CD4-positive, alpha-beta T cell (primary cell): ENCODE data around the gene PAPSS1. TPM values are rescaled to one million over a fixed set of nuclear protein-coding genes. Genes with fewer than 3 reads are reported as not detected.

Experiments
- ATAC-seq: fragments of 200-7000 bp; cut with Tn5 transposase; one replicate; pipeline ENCODE4 v1.10.0; 2022; ENCODE audit warnings: mild to moderate bottlenecking; ENCODE audit not compliant: poor library complexity
- CTCF ChIA-PET: fragments of 350-600 bp; sonication (Branson Sonifier 250); formaldehyde crosslinking; loops from one replicate; lab custom pipeline; 2021; ENCODE audit warnings: antibody characterized with exemption, inconsistent platforms; lab: Charles Lee
- POLR2A ChIA-PET: fragments of 350-600 bp; sonication (Branson Sonifier 250); formaldehyde crosslinking; loops from one replicate; lab custom pipeline; 2021; ENCODE audit warnings: antibody characterized with exemption, inconsistent platforms; lab: Charles Lee
- DNase-seq, 14 experiments: peaks; one replicate each; pipeline ENCODE4 v3.0.0-alpha.2; 2013 to 2020; ENCODE audit warnings: mixed read lengths in 2 of 14
- H3K27ac ChIP-seq, 2 donors: one replicate each; pipeline versions ENCODE4 v1.5.1 to v1.7.0; 2013; ENCODE audit warnings: low read length in 2 of 2, low read depth in 1 of 2, mild to moderate bottlenecking in 1 of 2
- H3K27me3 ChIP-seq, 2 experiments: 1 replicate in 1 of 2; 2 replicates in 1 of 2; pipeline versions ENCODE4 v1.6.1 to v1.7.0; 2013; ENCODE audit warnings: low read length in 2 of 2, control low read depth in 1 of 2, mild to moderate bottlenecking in 1 of 2, moderate library complexity in 1 of 2; ENCODE audit not compliant: insufficient read depth in 2 of 2, control insufficient read depth in 1 of 2
- H3K36me3 ChIP-seq: one replicate; pipeline ENCODE4 v1.6.1; 2013; ENCODE audit warnings: low read length, control low read depth; ENCODE audit not compliant: insufficient read depth
- H3K4me1 ChIP-seq: one replicate; pipeline ENCODE4 v1.6.1; 2013; ENCODE audit warnings: low read length, control low read depth; ENCODE audit not compliant: insufficient read depth
- H3K4me3 ChIP-seq: one replicate; pipeline ENCODE4 v1.5.1; 2013; ENCODE audit warnings: mild to moderate bottlenecking, low read length, moderate library complexity
- H3K9me3 ChIP-seq, 2 experiments: 1 replicate in 1 of 2; 2 replicates in 1 of 2; pipeline versions ENCODE4 v1.6.1 to v1.7.0; 2013; ENCODE audit warnings: low read length in 2 of 2, mild to moderate bottlenecking in 2 of 2, control low read depth in 1 of 2, moderate library complexity in 1 of 2; ENCODE audit not compliant: control insufficient read depth in 1 of 2, insufficient read depth in 1 of 2
- H3K27ac Mint-ChIP-seq: one replicate; pipeline ENCODE4 v1.8.0; 2020; ENCODE audit warnings: mixed read lengths
- H3K27me3 Mint-ChIP-seq: one replicate; pipeline ENCODE4 v1.8.0; 2021; ENCODE audit warnings: mixed read lengths
- H3K36me3 Mint-ChIP-seq: one replicate; pipeline ENCODE4 v1.8.0; 2021; ENCODE audit warnings: low read depth, mixed read lengths
- H3K4me1 Mint-ChIP-seq: one replicate; pipeline ENCODE4 v1.8.0; 2021; ENCODE audit warnings: low read depth, mixed read lengths
- H3K4me3 Mint-ChIP-seq: one replicate; pipeline ENCODE4 v1.8.0; 2020; ENCODE audit warnings: mild to moderate bottlenecking, mixed read lengths
- H3K9me3 Mint-ChIP-seq: one replicate; pipeline ENCODE4 v1.8.0; 2020; ENCODE audit warnings: mixed read lengths
- intact Hi-C, 2 experiments: fragments of 100-400 bp; cut with DNase I in 1 of 2; cut with micrococcal nuclease in 1 of 2; formaldehyde crosslinking; loops; one replicate each; pipeline versions ENCODE4 v1.15.1 to v1.9.0; 2023 to 2025; cut with DNase I, micrococcal nuclease
- total RNA-seq, 174 experiments: library from RNA in 2 of 174; stranded (reverse) in 2 of 174; gene quantifications; one replicate each; pipeline ENCODE4 v1.2.3 and lab custom pipeline; 2021 to 2026
- TF ChIP-seq, protein P1 (sequence below): fragments of 200-600 bp; IDR thresholded peaks from one replicate; pipeline ENCODE4 v1.8.0; 2022; ENCODE audit warnings: antibody characterized with exemption, mild to moderate bottlenecking

Gene PAPSS1
- total RNA-seq, 2 experiments from 2014 or later: 5.6 to 6.6 TPM

DNA sequence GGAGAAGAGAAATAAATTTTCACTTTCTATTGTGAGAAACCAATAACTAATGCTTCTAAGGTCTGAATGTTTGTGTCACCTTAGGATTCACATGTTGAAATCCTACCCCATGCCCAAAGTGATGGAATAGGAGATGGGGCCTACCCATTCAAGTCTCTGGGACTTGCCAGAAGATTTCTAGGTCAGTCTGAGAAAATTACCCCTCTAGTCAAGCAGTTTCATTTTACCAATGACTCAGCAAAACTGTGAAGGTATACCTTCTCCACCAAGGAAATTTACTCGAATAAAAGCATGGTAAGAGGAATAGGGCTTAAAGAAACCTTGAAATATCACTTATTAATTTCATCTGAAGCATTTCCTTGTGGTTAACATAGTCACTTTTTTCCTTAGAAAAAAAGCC lies 23.5 kb upstream of the PAPSS1 start:
- intact Hi-C loops: no loop called here
- H3K4me1 Mint-ChIP-seq: no peaks in the 10 kb centered on the region
- H3K27ac ChIP-seq: no peak overlapping the region
- ChIA-PET CTCF (no interaction called here), POLR2A (no interaction called here)
- peaks cover 0 to 8% of the 10 kb centered on the region in 2 experiments for H3K27me3 ChIP-seq
- H3K36me3 ChIP-seq: no peaks in the 10 kb centered on the region
- DNase-seq: no peak
- no peak overlapping the region for H3K27ac Mint-ChIP-seq
- no peak for ATAC-seq
- no peaks in the 10 kb centered on the region for H3K9me3 ChIP-seq
- H3K4me1 ChIP-seq: no peaks in the 10 kb centered on the region
- peaks cover 20% of the 10 kb centered on the region for H3K27me3 Mint-ChIP-seq
- H3K9me3 Mint-ChIP-seq: no peaks in the 10 kb centered on the region
- no peak overlapping the region for H3K4me3 Mint-ChIP-seq
- H3K4me3 ChIP-seq: no peak overlapping the region
- H3K36me3 Mint-ChIP-seq: no peaks in the 10 kb centered on the region
- TF ChIP-seq, protein P1, sequence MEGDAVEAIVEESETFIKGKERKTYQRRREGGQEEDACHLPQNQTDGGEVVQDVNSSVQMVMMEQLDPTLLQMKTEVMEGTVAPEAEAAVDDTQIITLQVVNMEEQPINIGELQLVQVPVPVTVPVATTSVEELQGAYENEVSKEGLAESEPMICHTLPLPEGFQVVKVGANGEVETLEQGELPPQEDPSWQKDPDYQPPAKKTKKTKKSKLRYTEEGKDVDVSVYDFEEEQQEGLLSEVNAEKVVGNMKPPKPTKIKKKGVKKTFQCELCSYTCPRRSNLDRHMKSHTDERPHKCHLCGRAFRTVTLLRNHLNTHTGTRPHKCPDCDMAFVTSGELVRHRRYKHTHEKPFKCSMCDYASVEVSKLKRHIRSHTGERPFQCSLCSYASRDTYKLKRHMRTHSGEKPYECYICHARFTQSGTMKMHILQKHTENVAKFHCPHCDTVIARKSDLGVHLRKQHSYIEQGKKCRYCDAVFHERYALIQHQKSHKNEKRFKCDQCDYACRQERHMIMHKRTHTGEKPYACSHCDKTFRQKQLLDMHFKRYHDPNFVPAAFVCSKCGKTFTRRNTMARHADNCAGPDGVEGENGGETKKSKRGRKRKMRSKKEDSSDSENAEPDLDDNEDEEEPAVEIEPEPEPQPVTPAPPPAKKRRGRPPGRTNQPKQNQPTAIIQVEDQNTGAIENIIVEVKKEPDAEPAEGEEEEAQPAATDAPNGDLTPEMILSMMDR: no peak

DNA sequence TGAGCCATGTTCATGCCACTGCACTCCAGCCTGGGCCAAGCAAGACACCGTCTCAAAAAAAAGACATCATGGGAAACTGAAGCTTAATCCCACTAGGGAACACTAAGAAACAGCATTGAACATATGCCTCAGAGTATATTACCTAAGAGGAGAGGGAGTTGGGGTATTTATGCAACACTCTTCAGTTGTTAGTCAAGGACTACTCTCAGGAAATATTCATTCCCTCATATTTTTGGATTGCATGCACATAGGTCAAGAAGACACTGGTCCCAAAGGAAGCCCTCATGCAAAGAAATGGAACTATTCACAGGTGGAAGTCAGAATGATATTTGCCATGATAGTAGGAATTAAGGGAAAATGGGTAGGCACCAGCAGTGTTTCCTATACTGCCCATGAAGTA lies 22.8 kb upstream of the PAPSS1 start:
- Histone ChIP-seq H3K4me1 (no peaks in the 10 kb centered on the region), H3K9me3 (no peaks in the 10 kb centered on the region), H3K27ac (no peak overlapping the region), H3K4me3 (no peak overlapping the region), H3K27me3 (peaks cover 0 to 8% of the 10 kb centered on the region in 2 experiments), H3K36me3 (no peaks in the 10 kb centered on the region)
- ChIA-PET POLR2A (no interaction called here), CTCF (no interaction called here)
- ATAC-seq (no peak), DNase-seq (no peak)
- no peaks in the 10 kb centered on the region for H3K4me1 Mint-ChIP-seq
- H3K9me3 Mint-ChIP-seq: no peaks in the 10 kb centered on the region
- no peak overlapping the region for H3K4me3 Mint-ChIP-seq
- no peak overlapping the region for H3K27ac Mint-ChIP-seq
- H3K27me3 Mint-ChIP-seq: peaks cover 15% of the 10 kb centered on the region
- intact Hi-C loops: no loop called here
- TF ChIP-seq, protein P1: no peak
- no peaks in the 10 kb centered on the region for H3K36me3 Mint-ChIP-seq

DNA sequence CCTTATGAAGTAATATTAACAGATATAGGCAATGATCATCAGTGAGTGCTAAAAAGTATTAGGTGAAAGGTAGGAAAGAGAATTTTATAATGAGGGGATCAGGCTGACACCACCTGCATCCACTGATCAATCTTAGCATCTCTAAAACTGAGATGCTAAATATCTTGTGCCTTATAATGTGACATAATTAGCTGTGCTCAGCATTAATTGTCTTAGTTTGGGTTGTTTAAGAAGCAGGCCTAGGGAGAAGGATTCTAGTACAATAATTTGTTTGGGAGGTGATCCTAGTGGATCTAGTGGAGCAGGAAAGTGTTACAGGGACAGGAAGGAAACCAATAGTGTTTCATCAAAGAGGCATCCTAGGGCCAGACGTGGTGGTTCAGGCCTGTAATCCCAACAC lies 22.2 kb upstream of the PAPSS1 start:
- Mint-ChIP-seq H3K4me1 (no peaks in the 10 kb centered on the region), H3K36me3 (no peaks in the 10 kb centered on the region), H3K4me3 (no peak overlapping the region), H3K27me3 (peaks cover 9% of the 10 kb centered on the region), H3K9me3 (no peaks in the 10 kb centered on the region), H3K27ac (no peak overlapping the region)
- TF ChIP-seq, protein P1: no peak
- intact Hi-C loops: no loop called here
- DNase-seq: no peak
- ChIA-PET POLR2A (no interaction called here), CTCF (no interaction called here)
- no peak overlapping the region for H3K27ac ChIP-seq
- peaks cover 0 to 8% of the 10 kb centered on the region in 2 experiments for H3K27me3 ChIP-seq
- H3K9me3 ChIP-seq: no peaks in the 10 kb centered on the region
- no peaks in the 10 kb centered on the region for H3K36me3 ChIP-seq
- no peak for ATAC-seq
- H3K4me1 ChIP-seq: no peaks in the 10 kb centered on the region
- no peak overlapping the region for H3K4me3 ChIP-seq
